HEK293 (cell line): ENCODE measurements around the gene COL11A2.
A peak's percentile ranks its signal among the peaks of the same experiment; 100 is the strongest.

Experiments
- HOXD13 ChIP-seq: sonication (generic); formaldehyde crosslinking; IDR thresholded peaks from 2 replicates; pipeline ENCODE4 v1.8.0; 2022; ENCODE audit warnings: missing genetic modification reagents, borderline replicate concordance
- KLF1 ChIP-seq: fragments of 450-650 bp; formaldehyde crosslinking; IDR thresholded peaks from 2 replicates; pipeline ENCODE4 v1.5.1; 2016; ENCODE audit warnings: missing biosample characterization, missing genetic modification characterization
- KLF9 ChIP-seq: fragments of 450-650 bp; formaldehyde crosslinking; IDR thresholded peaks from 2 replicates; pipeline ENCODE4 v1.5.1; 2016; ENCODE audit warnings: missing biosample characterization, missing genetic modification characterization, low read depth
- MZF1 ChIP-seq: fragments of 450-650 bp; formaldehyde crosslinking; IDR thresholded peaks from 2 replicates; pipeline ENCODE4 v1.5.1; 2017; ENCODE audit warnings: missing biosample characterization, missing genetic modification characterization, borderline replicate concordance
- OVOL3 ChIP-seq: fragments of 450-650 bp; formaldehyde crosslinking; IDR thresholded peaks from 2 replicates; pipeline ENCODE4 v1.5.1; 2016; ENCODE audit warnings: missing biosample characterization, missing genetic modification characterization
- RBAK ChIP-seq: fragments of 450-650 bp; formaldehyde crosslinking; IDR thresholded peaks from 2 replicates; pipeline ENCODE4 v1.5.1; 2016; ENCODE audit warnings: missing biosample characterization, missing genetic modification characterization
- REPIN1 ChIP-seq: fragments of 450-650 bp; formaldehyde crosslinking; IDR thresholded peaks from 2 replicates; pipeline ENCODE4 v1.5.1; 2017; ENCODE audit warnings: missing biosample characterization, missing genetic modification characterization, low read depth
- SP3 ChIP-seq: fragments of 450-650 bp; formaldehyde crosslinking; IDR thresholded peaks from 2 replicates; pipeline ENCODE4 v1.5.1; 2016; ENCODE audit warnings: missing biosample characterization, missing genetic modification characterization
- ZBTB17 ChIP-seq: fragments of 450-650 bp; formaldehyde crosslinking; IDR thresholded peaks from 2 replicates; pipeline ENCODE4 v1.5.1; 2016; ENCODE audit warnings: missing biosample characterization, missing genetic modification characterization
- ZFP3 ChIP-seq: fragments of 450-650 bp; formaldehyde crosslinking; IDR thresholded peaks from 2 replicates; pipeline ENCODE4 v1.5.1; 2016; ENCODE audit warnings: low read depth, missing biosample characterization, missing genetic modification characterization
- ZNF10 ChIP-seq: fragments of 450-650 bp; formaldehyde crosslinking; IDR thresholded peaks from 2 replicates; pipeline ENCODE4 v1.5.1; 2017; ENCODE audit warnings: missing biosample characterization, missing genetic modification characterization
- ZNF16 ChIP-seq: fragments of 450-650 bp; formaldehyde crosslinking; IDR thresholded peaks from 2 replicates; pipeline ENCODE4 v1.5.1; 2016; ENCODE audit warnings: low read depth, missing biosample characterization, missing genetic modification characterization
- ZNF221 ChIP-seq: fragments of 450-650 bp; formaldehyde crosslinking; IDR thresholded peaks from 2 replicates; pipeline ENCODE4 v1.5.1; 2017; ENCODE audit warnings: missing biosample characterization, missing genetic modification characterization, borderline replicate concordance
- ZNF248 ChIP-seq: fragments of 450-650 bp; formaldehyde crosslinking; IDR thresholded peaks from 2 replicates; pipeline ENCODE4 v1.5.1; 2017; ENCODE audit warnings: missing biosample characterization, missing genetic modification characterization
- ZNF354C ChIP-seq: fragments of 450-650 bp; formaldehyde crosslinking; IDR thresholded peaks from 2 replicates; pipeline ENCODE4 v1.5.1; 2016; ENCODE audit warnings: missing biosample characterization, missing genetic modification characterization, low read depth, borderline replicate concordance
- ZNF37A ChIP-seq: fragments of 450-650 bp; IDR thresholded peaks from 2 replicates; pipeline ENCODE4 v1.5.1; 2018; ENCODE audit warnings: missing biosample characterization, missing genetic modification characterization
- ZNF549 ChIP-seq: fragments of 450-650 bp; IDR thresholded peaks from 2 replicates; pipeline ENCODE4 v1.5.1; 2018; ENCODE audit warnings: missing biosample characterization, missing genetic modification characterization, mild to moderate bottlenecking, inconsistent platforms, moderate library complexity
- ZNF624 ChIP-seq: fragments of 450-650 bp; formaldehyde crosslinking; IDR thresholded peaks from 2 replicates; pipeline ENCODE4 v1.5.1; 2017; ENCODE audit warnings: missing biosample characterization, missing genetic modification characterization
- ZNF629 ChIP-seq: fragments of 450-650 bp; formaldehyde crosslinking; IDR thresholded peaks from 2 replicates; pipeline ENCODE4 v1.5.1; 2017; ENCODE audit warnings: missing biosample characterization, missing genetic modification characterization
- ZNF664 ChIP-seq: fragments of 450-650 bp; formaldehyde crosslinking; IDR thresholded peaks from 2 replicates; pipeline ENCODE4 v1.5.1; 2016; ENCODE audit warnings: missing biosample characterization, missing genetic modification characterization
- ZNF670 ChIP-seq: fragments of 450-650 bp; formaldehyde crosslinking; IDR thresholded peaks from 2 replicates; pipeline ENCODE4 v1.5.1; 2016; ENCODE audit warnings: missing biosample characterization, missing genetic modification characterization, low read depth
- ZNF777 ChIP-seq: fragments of 450-650 bp; formaldehyde crosslinking; IDR thresholded peaks from 2 replicates; pipeline ENCODE4 v1.5.1; 2017; ENCODE audit warnings: missing biosample characterization, missing genetic modification characterization, borderline replicate concordance
- ZNF792 ChIP-seq: fragments of 450-650 bp; formaldehyde crosslinking; IDR thresholded peaks from 2 replicates; pipeline ENCODE4 v1.5.1; 2016; ENCODE audit warnings: missing biosample characterization, missing genetic modification characterization
- ZSCAN16 ChIP-seq: fragments of 450-650 bp; formaldehyde crosslinking; IDR thresholded peaks from 2 replicates; pipeline ENCODE4 v1.5.1; 2016; ENCODE audit warnings: missing biosample characterization, missing genetic modification characterization
- TF ChIP-seq, protein P1 (sequence below): fragments of 450-650 bp; formaldehyde crosslinking; IDR thresholded peaks from 2 replicates; pipeline ENCODE4 v1.5.1; 2016; ENCODE audit warnings: missing biosample characterization, missing genetic modification characterization, low read depth
- TF ChIP-seq, protein P2 (sequence below): fragments of 450-650 bp; formaldehyde crosslinking; IDR thresholded peaks from 2 replicates; pipeline ENCODE4 v1.5.1; 2016; ENCODE audit warnings: missing biosample characterization, missing genetic modification characterization
- TF ChIP-seq, protein P3 (sequence below): fragments of 450-650 bp; formaldehyde crosslinking; IDR thresholded peaks from 2 replicates; pipeline ENCODE4 v1.5.1; 2016; ENCODE audit warnings: missing biosample characterization, missing genetic modification characterization
- TF ChIP-seq, protein P4 (sequence below): fragments of 450-650 bp; IDR thresholded peaks from 2 replicates; pipeline ENCODE4 v1.5.1; 2018; ENCODE audit warnings: missing biosample characterization, mild to moderate bottlenecking, missing genetic modification characterization
- TF ChIP-seq, protein P5 (sequence below): fragments of 450-650 bp; formaldehyde crosslinking; IDR thresholded peaks from 2 replicates; pipeline ENCODE4 v1.5.1; 2016; ENCODE audit warnings: missing biosample characterization, missing genetic modification characterization
- TF ChIP-seq, protein P6 (sequence below): fragments of 450-650 bp; formaldehyde crosslinking; IDR thresholded peaks from 2 replicates; pipeline ENCODE4 v1.5.1; 2017; ENCODE audit warnings: missing biosample characterization, missing genetic modification characterization
- TF ChIP-seq, protein P7 (sequence below): fragments of 450-650 bp; formaldehyde crosslinking; IDR thresholded peaks from 2 replicates; pipeline ENCODE4 v1.5.1; 2016; ENCODE audit warnings: missing biosample characterization, missing genetic modification characterization

The COL11A2 gene

DNA sequence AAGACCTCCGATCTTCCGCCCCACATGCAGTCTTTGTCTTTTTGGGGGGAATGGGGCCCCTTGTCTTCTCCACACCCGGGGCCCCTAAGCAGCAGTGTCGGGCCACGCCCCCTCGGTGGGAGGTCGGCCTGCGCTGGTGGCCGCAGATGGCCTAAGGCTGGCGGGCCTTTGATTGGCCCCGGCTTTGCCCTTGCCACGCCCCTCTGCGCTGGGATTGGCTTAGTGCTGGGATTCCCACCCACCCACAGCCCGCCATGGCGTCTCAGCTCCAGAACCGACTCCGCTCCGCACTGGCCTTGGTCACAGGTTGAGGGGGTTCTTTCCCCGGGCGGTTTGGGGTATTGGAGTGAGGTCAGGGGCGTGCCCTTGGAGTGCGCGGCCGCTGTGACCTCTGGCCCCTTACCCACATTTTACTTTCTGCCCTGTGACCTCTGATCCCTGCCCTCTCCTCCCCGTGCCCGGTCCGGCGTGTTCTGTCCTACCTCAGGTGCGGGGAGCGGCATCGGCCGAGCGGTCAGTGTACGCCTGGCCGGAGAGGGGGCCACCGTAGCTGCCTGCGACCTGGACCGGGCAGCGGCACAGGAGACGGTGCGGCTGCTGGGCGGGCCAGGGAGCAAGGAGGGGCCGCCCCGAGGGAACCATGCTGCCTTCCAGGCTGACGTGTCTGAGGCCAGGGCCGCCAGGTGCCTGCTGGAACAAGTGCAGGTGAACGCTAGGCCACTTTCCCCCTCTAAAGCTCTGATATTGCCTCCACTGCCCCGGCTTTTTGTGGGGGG, 12.3 kb upstream of the COL11A2 start, which contains the start of gene HSD17B8 (continued):
- TF ChIP-seq KLF1 (tag by site-specific recombination) (peak; percentile 30; the same call in 1 of the 2 replicates), ZNF777 (tag by site-specific recombination) (no peak), ZNF10 (tag by site-specific recombination) (0 out of 2 replicates have a peak, but pooled peaks have one; percentile 12), MZF1 (tag by site-specific recombination) (no peak), ZNF16 (tag by site-specific recombination) (no peak), ZBTB17 (tag by site-specific recombination) (no peak), REPIN1 (tag by site-specific recombination) (no peak), ZNF354C (tag by site-specific recombination) (no peak), ZNF792 (no peak), ZFP3 (tag by site-specific recombination) (no peak), SP3 (peak; percentile 81), ZSCAN16 (tag by site-specific recombination) (no peak), RBAK (no peak), OVOL3 (tag by site-specific recombination) (no peak), HOXD13 (no peak), ZNF248 (tag by site-specific recombination) (no peak), ZNF37A (no peak), ZNF670 (tag by site-specific recombination) (no peak), ZNF549 (no peak), KLF9 (tag by site-specific recombination) (peak; percentile 98), ZNF664 (tag by site-specific recombination) (no peak), ZNF624 (no peak), ZNF629 (tag by site-specific recombination) (peak; percentile 23; the same call in 1 of the 2 replicates), ZNF221 (no peak)
- TF ChIP-seq, protein P1, sequence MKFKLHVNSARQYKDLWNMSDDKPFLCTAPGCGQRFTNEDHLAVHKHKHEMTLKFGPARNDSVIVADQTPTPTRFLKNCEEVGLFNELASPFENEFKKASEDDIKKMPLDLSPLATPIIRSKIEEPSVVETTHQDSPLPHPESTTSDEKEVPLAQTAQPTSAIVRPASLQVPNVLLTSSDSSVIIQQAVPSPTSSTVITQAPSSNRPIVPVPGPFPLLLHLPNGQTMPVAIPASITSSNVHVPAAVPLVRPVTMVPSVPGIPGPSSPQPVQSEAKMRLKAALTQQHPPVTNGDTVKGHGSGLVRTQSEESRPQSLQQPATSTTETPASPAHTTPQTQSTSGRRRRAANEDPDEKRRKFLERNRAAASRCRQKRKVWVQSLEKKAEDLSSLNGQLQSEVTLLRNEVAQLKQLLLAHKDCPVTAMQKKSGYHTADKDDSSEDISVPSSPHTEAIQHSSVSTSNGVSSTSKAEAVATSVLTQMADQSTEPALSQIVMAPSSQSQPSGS (tag by site-specific recombination), result no peak
- TF ChIP-seq, protein P2, sequence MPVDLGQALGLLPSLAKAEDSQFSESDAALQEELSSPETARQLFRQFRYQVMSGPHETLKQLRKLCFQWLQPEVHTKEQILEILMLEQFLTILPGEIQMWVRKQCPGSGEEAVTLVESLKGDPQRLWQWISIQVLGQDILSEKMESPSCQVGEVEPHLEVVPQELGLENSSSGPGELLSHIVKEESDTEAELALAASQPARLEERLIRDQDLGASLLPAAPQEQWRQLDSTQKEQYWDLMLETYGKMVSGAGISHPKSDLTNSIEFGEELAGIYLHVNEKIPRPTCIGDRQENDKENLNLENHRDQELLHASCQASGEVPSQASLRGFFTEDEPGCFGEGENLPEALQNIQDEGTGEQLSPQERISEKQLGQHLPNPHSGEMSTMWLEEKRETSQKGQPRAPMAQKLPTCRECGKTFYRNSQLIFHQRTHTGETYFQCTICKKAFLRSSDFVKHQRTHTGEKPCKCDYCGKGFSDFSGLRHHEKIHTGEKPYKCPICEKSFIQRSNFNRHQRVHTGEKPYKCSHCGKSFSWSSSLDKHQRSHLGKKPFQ (tag by site-specific recombination), result no peak
- TF ChIP-seq, protein P3, sequence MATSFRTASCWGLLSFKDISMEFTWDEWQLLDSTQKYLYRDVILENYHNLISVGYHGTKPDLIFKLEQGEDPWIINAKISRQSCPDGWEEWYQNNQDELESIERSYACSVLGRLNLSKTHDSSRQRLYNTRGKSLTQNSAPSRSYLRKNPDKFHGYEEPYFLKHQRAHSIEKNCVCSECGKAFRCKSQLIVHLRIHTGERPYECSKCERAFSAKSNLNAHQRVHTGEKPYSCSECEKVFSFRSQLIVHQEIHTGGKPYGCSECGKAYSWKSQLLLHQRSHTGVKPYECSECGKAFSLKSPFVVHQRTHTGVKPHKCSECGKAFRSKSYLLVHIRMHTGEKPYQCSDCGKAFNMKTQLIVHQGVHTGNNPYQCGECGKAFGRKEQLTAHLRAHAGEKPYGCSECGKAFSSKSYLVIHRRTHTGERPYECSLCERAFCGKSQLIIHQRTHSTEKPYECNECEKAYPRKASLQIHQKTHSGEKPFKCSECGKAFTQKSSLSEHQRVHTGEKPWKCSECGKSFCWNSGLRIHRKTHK, result no peak
- TF ChIP-seq, protein P4, sequence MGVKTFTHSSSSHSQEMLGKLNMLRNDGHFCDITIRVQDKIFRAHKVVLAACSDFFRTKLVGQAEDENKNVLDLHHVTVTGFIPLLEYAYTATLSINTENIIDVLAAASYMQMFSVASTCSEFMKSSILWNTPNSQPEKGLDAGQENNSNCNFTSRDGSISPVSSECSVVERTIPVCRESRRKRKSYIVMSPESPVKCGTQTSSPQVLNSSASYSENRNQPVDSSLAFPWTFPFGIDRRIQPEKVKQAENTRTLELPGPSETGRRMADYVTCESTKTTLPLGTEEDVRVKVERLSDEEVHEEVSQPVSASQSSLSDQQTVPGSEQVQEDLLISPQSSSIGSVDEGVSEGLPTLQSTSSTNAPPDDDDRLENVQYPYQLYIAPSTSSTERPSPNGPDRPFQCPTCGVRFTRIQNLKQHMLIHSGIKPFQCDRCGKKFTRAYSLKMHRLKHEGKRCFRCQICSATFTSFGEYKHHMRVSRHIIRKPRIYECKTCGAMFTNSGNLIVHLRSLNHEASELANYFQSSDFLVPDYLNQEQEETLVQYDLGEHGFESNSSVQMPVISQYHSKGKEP, result no peak
- TF ChIP-seq, protein P5, sequence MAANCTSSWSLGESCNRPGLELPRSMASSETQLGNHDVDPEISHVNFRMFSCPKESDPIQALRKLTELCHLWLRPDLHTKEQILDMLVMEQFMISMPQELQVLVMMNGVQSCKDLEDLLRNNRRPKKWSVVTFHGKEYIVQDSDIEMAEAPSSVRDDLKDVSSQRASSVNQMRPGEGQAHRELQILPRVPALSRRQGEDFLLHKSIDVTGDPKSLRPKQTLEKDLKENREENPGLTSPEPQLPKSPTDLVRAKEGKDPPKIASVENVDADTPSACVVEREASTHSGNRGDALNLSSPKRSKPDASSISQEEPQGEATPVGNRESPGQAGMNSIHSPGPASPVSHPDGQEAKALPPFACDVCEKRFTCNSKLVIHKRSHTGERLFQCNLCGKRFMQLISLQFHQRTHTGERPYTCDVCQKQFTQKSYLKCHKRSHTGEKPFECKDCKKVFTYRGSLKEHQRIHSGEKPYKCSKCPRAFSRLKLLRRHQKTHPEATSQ (tag by site-specific recombination), result no peak
- TF ChIP-seq, protein P6, sequence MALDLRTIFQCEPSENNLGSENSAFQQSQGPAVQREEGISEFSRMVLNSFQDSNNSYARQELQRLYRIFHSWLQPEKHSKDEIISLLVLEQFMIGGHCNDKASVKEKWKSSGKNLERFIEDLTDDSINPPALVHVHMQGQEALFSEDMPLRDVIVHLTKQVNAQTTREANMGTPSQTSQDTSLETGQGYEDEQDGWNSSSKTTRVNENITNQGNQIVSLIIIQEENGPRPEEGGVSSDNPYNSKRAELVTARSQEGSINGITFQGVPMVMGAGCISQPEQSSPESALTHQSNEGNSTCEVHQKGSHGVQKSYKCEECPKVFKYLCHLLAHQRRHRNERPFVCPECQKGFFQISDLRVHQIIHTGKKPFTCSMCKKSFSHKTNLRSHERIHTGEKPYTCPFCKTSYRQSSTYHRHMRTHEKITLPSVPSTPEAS (tag by site-specific recombination), result no peak
- TF ChIP-seq, protein P7, sequence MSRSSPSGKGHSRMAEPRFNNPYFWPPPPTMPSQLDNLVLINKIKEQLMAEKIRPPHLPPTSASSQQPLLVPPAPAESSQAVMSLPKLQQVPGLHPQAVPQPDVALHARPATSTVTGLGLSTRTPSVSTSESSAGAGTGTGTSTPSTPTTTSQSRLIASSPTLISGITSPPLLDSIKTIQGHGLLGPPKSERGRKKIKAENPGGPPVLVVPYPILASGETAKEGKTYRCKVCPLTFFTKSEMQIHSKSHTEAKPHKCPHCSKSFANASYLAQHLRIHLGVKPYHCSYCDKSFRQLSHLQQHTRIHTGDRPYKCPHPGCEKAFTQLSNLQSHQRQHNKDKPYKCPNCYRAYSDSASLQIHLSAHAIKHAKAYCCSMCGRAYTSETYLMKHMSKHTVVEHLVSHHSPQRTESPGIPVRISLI (tag by site-specific recombination), result no peak
